Activated CD4-positive, alpha-beta T cell treated with anti-CD3 and anti-CD28 coated beads, Interleukin-2, amount 10 ng/mL, durations not matched to agents 24 days and 14 days (primary cell): Measurements from ENCODE around the gene SVIL. TPM values are rescaled to one million over a fixed set of nuclear protein-coding genes. Genes with fewer than 3 reads are reported as not detected.
"Not testable (repeated sequence)": the region's sequence is repeated elsewhere in the genome, so short reads cannot be mapped to it uniquely, and the experiment has no call there.

Experiments used
- DNase-seq: peaks from one replicate; pipeline ENCODE4 v3.0.0; 2022
- H3K27ac Mint-ChIP-seq: one replicate; pipeline ENCODE4 v1.8.0; 2022; ENCODE audit warnings: mild to moderate bottlenecking, mixed read lengths
- H3K27me3 Mint-ChIP-seq: one replicate; pipeline ENCODE4 v1.8.0; 2022; ENCODE audit warnings: mixed read lengths
- H3K36me3 Mint-ChIP-seq: one replicate; pipeline ENCODE4 v1.8.0; 2022; ENCODE audit warnings: low read depth, mild to moderate bottlenecking, mixed read lengths
- H3K4me1 Mint-ChIP-seq: one replicate; pipeline ENCODE4 v1.8.0; 2021; ENCODE audit warnings: mixed read lengths
- H3K4me3 Mint-ChIP-seq: one replicate; pipeline ENCODE4 v1.8.0; 2022; ENCODE audit warnings: mild to moderate bottlenecking, moderate library complexity, mixed read lengths
- H3K9me3 Mint-ChIP-seq: one replicate; pipeline ENCODE4 v1.8.0; 2021; ENCODE audit warnings: mixed read lengths
- intact Hi-C: fragments of 100-400 bp; cut with micrococcal nuclease; formaldehyde crosslinking; loops from one replicate; pipeline ENCODE4 v1.15.1; 2023
- total RNA-seq: library from RNA; stranded (reverse); gene quantifications from 2 replicates; pipeline ENCODE4 v1.2.3, GENCODE V29; 2022

SVIL gene
- total RNA-seq, 1 donor from 2014 or later = 10.1 TPM

- H3K4me1 Mint-ChIP-seq = no peaks in the 10 kb centered on the region
- H3K4me3 Mint-ChIP-seq = no peak overlapping the region
- H3K27me3 Mint-ChIP-seq = no peaks in the 10 kb centered on the region
- H3K9me3 Mint-ChIP-seq = peaks cover 10% of the 10 kb centered on the region
- no peak overlapping the region for H3K27ac Mint-ChIP-seq
- intact Hi-C loops = no loop called here
- no peak for DNase-seq
- H3K36me3 Mint-ChIP-seq = peaks cover 3% of the 10 kb centered on the region
These were observed 23.7 kb downstream of the SVIL start for GRCh38 chr10:29610876-29611647.

GRCh38 chr10:29610331-29610730, 24.4 kb downstream of the SVIL start:
- H3K4me1 Mint-ChIP-seq, H3K27me3 Mint-ChIP-seq, H3K36me3 Mint-ChIP-seq, intact Hi-C loops, H3K27ac Mint-ChIP-seq, DNase-seq, H3K4me3 Mint-ChIP-seq: not testable (repeated sequence)
- peaks cover 10% of the 10 kb centered on the region for H3K9me3 Mint-ChIP-seq

- Mint-ChIP-seq H3K9me3 (peaks cover 10% of the 10 kb centered on the region), H3K36me3 (peaks cover 3% of the 10 kb centered on the region), H3K4me1 (no peaks in the 10 kb centered on the region), H3K27me3 (no peaks in the 10 kb centered on the region), H3K27ac (no peak overlapping the region), H3K4me3 (no peak overlapping the region)
- no peak for DNase-seq
- intact Hi-C loops = no loop called here
These were observed 25.1 kb downstream of the SVIL start for GRCh38 chr10:29609696-29610095.

- H3K4me3 Mint-ChIP-seq = no peak overlapping the region
- no peaks in the 10 kb centered on the region for H3K27me3 Mint-ChIP-seq
- peaks cover 3% of the 10 kb centered on the region for H3K36me3 Mint-ChIP-seq
- H3K4me1 Mint-ChIP-seq = no peaks in the 10 kb centered on the region
- intact Hi-C loops = no loop called here
- no peak overlapping the region for H3K27ac Mint-ChIP-seq
- peaks cover 10% of the 10 kb centered on the region for H3K9me3 Mint-ChIP-seq
- no peak for DNase-seq
These were observed 26.1 kb downstream of the SVIL start for GRCh38 chr10:29608476-29609301.

- no peaks in the 10 kb centered on the region for H3K4me1 Mint-ChIP-seq
- no peak overlapping the region for H3K4me3 Mint-ChIP-seq
- peaks cover 3% of the 10 kb centered on the region for H3K36me3 Mint-ChIP-seq
- no peak for DNase-seq
- intact Hi-C loops = no loop called here
- H3K27me3 Mint-ChIP-seq = no peaks in the 10 kb centered on the region
- H3K9me3 Mint-ChIP-seq = peaks cover 10% of the 10 kb centered on the region
- no peak overlapping the region for H3K27ac Mint-ChIP-seq
These were observed 26.7 kb downstream of the SVIL start for GRCh38 chr10:29608062-29608461.

GRCh38 chr10:29607576-29607975, 27.2 kb downstream of the SVIL start:
- H3K4me1 Mint-ChIP-seq = no peaks in the 10 kb centered on the region
- peaks cover 10% of the 10 kb centered on the region for H3K9me3 Mint-ChIP-seq
- no peaks in the 10 kb centered on the region for H3K27me3 Mint-ChIP-seq
- intact Hi-C loops = no loop called here
- H3K4me3 Mint-ChIP-seq = no peak overlapping the region
- H3K36me3 Mint-ChIP-seq = peaks cover 3% of the 10 kb centered on the region
- DNase-seq = no peak
- H3K27ac Mint-ChIP-seq = no peak overlapping the region

GRCh38 chr10:29606693-29607092, 28.1 kb downstream of the SVIL start:
- peaks cover 10% of the 10 kb centered on the region for H3K9me3 Mint-ChIP-seq
- H3K4me3 Mint-ChIP-seq, H3K27me3 Mint-ChIP-seq, H3K4me1 Mint-ChIP-seq, H3K36me3 Mint-ChIP-seq, H3K27ac Mint-ChIP-seq, intact Hi-C loops, DNase-seq: not testable (repeated sequence)

- Mint-ChIP-seq H3K36me3 (no peaks in the 10 kb centered on the region), H3K4me3 (no peak overlapping the region), H3K27ac (no peak overlapping the region), H3K27me3 (no peaks in the 10 kb centered on the region), H3K4me1 (no peaks in the 10 kb centered on the region), H3K9me3 (no peaks in the 10 kb centered on the region)
- intact Hi-C loops = no loop called here
- DNase-seq = no peak
These were observed 30.4 kb downstream of the SVIL start for GRCh38 chr10:29604291-29604825.

- intact Hi-C loops = no loop called here
- DNase-seq = no peak
- no peaks in the 10 kb centered on the region for H3K4me1 Mint-ChIP-seq
- H3K27me3 Mint-ChIP-seq = no peaks in the 10 kb centered on the region
- H3K4me3 Mint-ChIP-seq = no peak overlapping the region
- no peaks in the 10 kb centered on the region for H3K36me3 Mint-ChIP-seq
- H3K9me3 Mint-ChIP-seq = no peaks in the 10 kb centered on the region
- H3K27ac Mint-ChIP-seq = no peak overlapping the region
These were observed 31.4 kb downstream of the SVIL start for GRCh38 chr10:29603223-29603896.

- H3K4me3 Mint-ChIP-seq = no peak overlapping the region
- DNase-seq = no peak
- H3K27ac Mint-ChIP-seq = no peak overlapping the region
- no peaks in the 10 kb centered on the region for H3K27me3 Mint-ChIP-seq
- H3K4me1 Mint-ChIP-seq = no peaks in the 10 kb centered on the region
- intact Hi-C loops = no loop called here
- H3K36me3 Mint-ChIP-seq = no peaks in the 10 kb centered on the region
- H3K9me3 Mint-ChIP-seq = no peaks in the 10 kb centered on the region
These were observed 34.0 kb downstream of the SVIL start for GRCh38 chr10:29600821-29601220.

GRCh38 chr10:29600067-29600466, 34.7 kb downstream of the SVIL start:
- Mint-ChIP-seq H3K36me3 (no peaks in the 10 kb centered on the region), H3K27ac (no peak overlapping the region), H3K4me1 (no peaks in the 10 kb centered on the region), H3K27me3 (no peaks in the 10 kb centered on the region), H3K4me3 (no peak overlapping the region), H3K9me3 (no peaks in the 10 kb centered on the region)
- DNase-seq = no peak
- intact Hi-C loops = no loop called here

- H3K27me3 Mint-ChIP-seq = no peaks in the 10 kb centered on the region
- intact Hi-C loops = no loop called here
- H3K36me3 Mint-ChIP-seq = no peaks in the 10 kb centered on the region
- H3K4me1 Mint-ChIP-seq = no peaks in the 10 kb centered on the region
- H3K4me3 Mint-ChIP-seq = no peak overlapping the region
- DNase-seq = no peak
- no peaks in the 10 kb centered on the region for H3K9me3 Mint-ChIP-seq
- no peak overlapping the region for H3K27ac Mint-ChIP-seq
These were observed 35.9 kb downstream of the SVIL start for GRCh38 chr10:29598851-29599311.

GRCh38 chr10:29596826-29597225, 37.9 kb downstream of the SVIL start:
- Mint-ChIP-seq H3K27me3 (no peaks in the 10 kb centered on the region), H3K36me3 (no peaks in the 10 kb centered on the region), H3K4me3 (no peak overlapping the region), H3K4me1 (no peaks in the 10 kb centered on the region), H3K9me3 (no peaks in the 10 kb centered on the region), H3K27ac (no peak overlapping the region)
- intact Hi-C loops = no loop called here
- DNase-seq = no peak

GRCh38 chr10:29596356-29596755, 38.4 kb downstream of the SVIL start:
- H3K9me3 Mint-ChIP-seq = no peaks in the 10 kb centered on the region
- no peak overlapping the region for H3K4me3 Mint-ChIP-seq
- H3K27ac Mint-ChIP-seq = no peak overlapping the region
- DNase-seq = no peak
- no peaks in the 10 kb centered on the region for H3K27me3 Mint-ChIP-seq
- no peaks in the 10 kb centered on the region for H3K36me3 Mint-ChIP-seq
- intact Hi-C loops = no loop called here
- H3K4me1 Mint-ChIP-seq = no peaks in the 10 kb centered on the region
